IMR-90 (cell line): ENCODE measurements around the gene GPR179. TPM values are rescaled to one million over a fixed set of nuclear protein-coding genes. Genes with fewer than 3 reads are reported as not detected.
A peak's percentile ranks its signal among the peaks of the same experiment; 100 is the strongest.

Source experiments
- ATAC-seq: fragments of 200-7000 bp; cut with Tn5 transposase; 2 replicates; pipeline ENCODE4 v1.9.1; 2020; ENCODE audit warnings: low read depth, mild to moderate bottlenecking, moderate library complexity
- BruUV-seq: library from RNA; stranded (reverse); fragments of 400-500 nt; replicated peaks from 2 replicates; lab custom pipeline; 2021; lab: Mats Ljungman, UMichigan
- CTCF ChIA-PET: fragments of 300-600 bp; formaldehyde crosslinking; extraction: SDS; loops from one replicate; lab custom pipeline; 2021; ENCODE audit warnings: antibody characterized with exemption; lab: Yijun Ruan, JAX
- POLR2A ChIA-PET: fragments of 300-600 bp; sonication (Branson Sonifier 250); formaldehyde crosslinking; loops from one replicate; lab custom pipeline; 2022; ENCODE audit warnings: antibody characterized with exemption; ENCODE audit not compliant: unreplicated experiment; lab: Charles Lee
- DNase-seq: peaks from one replicate; pipeline ENCODE4 v3.0.0; 2013
- H2AFZ ChIP-seq: replicated peaks from 2 replicates; pipeline ENCODE3; 2013; ENCODE audit warnings: low read length, mild to moderate bottlenecking; ENCODE audit not compliant: poor library complexity
- H2AK5ac ChIP-seq: 2 replicates; pipeline ENCODE4 v1.6.1; 2013; ENCODE audit warnings: low read depth, low read length, inconsistent platforms
- H2AK9ac ChIP-seq: replicated peaks from 2 replicates; pipeline ENCODE3; 2013; ENCODE audit warnings: mild to moderate bottlenecking, low read depth, low read length, moderate library complexity; ENCODE audit not compliant: poor library complexity
- H2BK120ac ChIP-seq: 2 replicates; pipeline ENCODE4 v1.6.1; 2013; ENCODE audit warnings: low read depth, low read length, inconsistent platforms
- H2BK15ac ChIP-seq: 3 replicates; pipeline ENCODE4 v1.6.1; 2013; ENCODE audit warnings: low read depth, low read length, inconsistent platforms
- H2BK20ac ChIP-seq: 2 replicates; pipeline ENCODE4 v1.6.1; 2013; ENCODE audit warnings: low read depth, mild to moderate bottlenecking, inconsistent platforms, low read length, moderate library complexity
- H2BK5ac ChIP-seq: 2 replicates; pipeline ENCODE4 v1.6.1; 2013; ENCODE audit warnings: mild to moderate bottlenecking, low read depth, low read length, inconsistent platforms; ENCODE audit not compliant: poor library complexity, severe bottlenecking
- H3K14ac ChIP-seq: replicated peaks from 2 replicates; pipeline ENCODE4 v1.6.1; 2013; ENCODE audit warnings: low read depth, low read length, inconsistent platforms
- H3K18ac ChIP-seq: 2 replicates; pipeline ENCODE4 v1.6.1; 2013; ENCODE audit warnings: low read depth, low read length, control low read depth
- H3K23ac ChIP-seq: 2 replicates; pipeline ENCODE4 v1.6.1; 2013; ENCODE audit warnings: low read depth, low read length, inconsistent platforms
- H3K27ac ChIP-seq: 2 replicates; pipeline ENCODE4 v1.5.1; 2013; ENCODE audit warnings: mild to moderate bottlenecking, control low read depth, low read length; ENCODE audit not compliant: insufficient read depth
- H3K27me3 ChIP-seq: 2 replicates; pipeline ENCODE4 v1.6.1; 2013; ENCODE audit warnings: low read length; ENCODE audit not compliant: control insufficient read depth, insufficient read depth
- H3K36me3 ChIP-seq: 2 replicates; pipeline ENCODE4 v1.6.1; 2013; ENCODE audit warnings: low read length, mixed read lengths; ENCODE audit not compliant: control insufficient read depth, insufficient read depth
- H3K4ac ChIP-seq: 2 replicates; pipeline ENCODE4 v1.6.1; 2013; ENCODE audit warnings: low read depth, low read length, inconsistent platforms
- H3K4me1 ChIP-seq: 2 replicates; pipeline ENCODE4 v1.6.1; 2013; ENCODE audit warnings: low read length, mixed read lengths; ENCODE audit not compliant: control insufficient read depth, insufficient read depth
- H3K4me2 ChIP-seq: 2 replicates; pipeline ENCODE4 v1.6.1; 2013; ENCODE audit warnings: low read depth, mild to moderate bottlenecking, control low read depth, low read length, moderate library complexity
- H3K4me3 ChIP-seq: 2 replicates; pipeline ENCODE4 v1.5.1; 2013; ENCODE audit warnings: low read depth, mild to moderate bottlenecking, control low read depth, low read length, moderate library complexity; ENCODE audit not compliant: insufficient read depth
- H3K56ac ChIP-seq: 2 replicates; pipeline ENCODE4 v1.6.1; 2013; ENCODE audit warnings: low read length, inconsistent platforms; ENCODE audit not compliant: insufficient read depth; ENCODE audit errors: extremely low read depth
- H3K79me1 ChIP-seq, 2 experiments: 2 replicates each; pipeline ENCODE4 v1.6.1; 2013; ENCODE audit warnings: low read length in 2 of 2, inconsistent platforms in 1 of 2, low read depth in 1 of 2
- H3K9ac ChIP-seq: 2 replicates; pipeline ENCODE4 v1.6.1; 2013; ENCODE audit warnings: low read depth, low read length, control low read depth
- H3K9me1 ChIP-seq: 2 replicates; pipeline ENCODE4 v1.6.1; 2013; ENCODE audit warnings: low read length, inconsistent platforms; ENCODE audit not compliant: insufficient read depth
- H3K9me3 ChIP-seq: 2 replicates; pipeline ENCODE4 v1.6.1; 2013; ENCODE audit warnings: low read length; ENCODE audit not compliant: control insufficient read depth, insufficient read depth
- H4K20me1 ChIP-seq: 2 replicates; pipeline ENCODE4 v1.6.1; 2013; ENCODE audit warnings: low read length, inconsistent platforms; ENCODE audit not compliant: insufficient read depth
- H4K5ac ChIP-seq: 2 replicates; pipeline ENCODE4 v1.6.1; 2013; ENCODE audit warnings: mild to moderate bottlenecking, low read depth, low read length, control low read depth
- H4K8ac ChIP-seq, 2 experiments: 2 replicates each; pipeline ENCODE4 v1.6.1; 2013; ENCODE audit warnings: low read depth in 2 of 2, low read length in 2 of 2, control low read depth in 1 of 2, inconsistent platforms in 1 of 2
- H4K91ac ChIP-seq: 2 replicates; pipeline ENCODE4 v1.6.1; 2013; ENCODE audit warnings: low read depth, low read length, inconsistent platforms; ENCODE audit not compliant: insufficient read depth
- BHLHE40 ChIP-seq: fragments of 150-350 bp; IDR thresholded peaks from 2 replicates; pipeline ENCODE4 v1.6.1; 2016; ENCODE audit warnings: mild to moderate bottlenecking, low read depth, low read length
- ELK1 ChIP-seq: fragments of 150-350 bp; IDR thresholded peaks from 2 replicates; pipeline ENCODE4 v1.6.1; 2016; ENCODE audit warnings: low read depth, mild to moderate bottlenecking, low read length, moderate library complexity, borderline replicate concordance
- MAZ ChIP-seq: IDR thresholded peaks from 2 replicates; pipeline ENCODE4 v1.6.1; 2012; ENCODE audit warnings: low read depth, mild to moderate bottlenecking, low read length, improper control_type of control experiment, moderate library complexity, borderline replicate concordance
- MXI1 ChIP-seq: IDR thresholded peaks from 2 replicates; pipeline ENCODE4 v1.6.1; 2012; ENCODE audit warnings: low read depth, mild to moderate bottlenecking, low read length, moderate library complexity, borderline replicate concordance
- WGBS, 2 experiments: methylation state at CpG; one replicate each; pipeline versions ENCODE4 v1.1.5 to v1.1.7; 2013; ENCODE audit warnings: missing lambda C conversion rate in 2 of 2; ENCODE audit not compliant: insufficient read length in 1 of 2; ENCODE audit errors: extremely low coverage in 2 of 2; 5-methylcytosine and 5-hydroxymethylcytosine counted together
- dilution Hi-C: fragments of 300-500 bp; cut with HindIII; formaldehyde crosslinking; loops from one replicate; pipeline ENCODE4 v1.14.3; 2018; ENCODE audit warnings: low sequenced_read_pairs; ENCODE audit not compliant: unreplicated experiment
- in situ Hi-C: fragments of 300-500 bp; cut with MboI; formaldehyde crosslinking; loops from 3 replicates; pipeline ENCODE4 v1.14.3; 2019; ENCODE audit warnings: low sequenced_read_pairs, inconsistent platforms, mixed read lengths
- intact Hi-C: fragments of 100-400 bp; cut with micrococcal nuclease; formaldehyde crosslinking; loops from 2 replicates; pipeline ENCODE4 v1.10.0; 2022
- polyA plus RNA-seq, 3 experiments: library from polyadenylated mRNA; depleted of rRNA; stranded (reverse); fragments of >200 nt; gene quantifications; 2 replicates each; pipeline ENCODE4 v1.2.3, GENCODE V29; 2012; ENCODE audit warnings: low replicate concordance in 1 of 3
- total RNA-seq: library from RNA; depleted of rRNA; stranded (reverse); fragments of >200 nt; gene quantifications from 2 replicates; pipeline ENCODE4 v1.2.3, GENCODE V29; 2012

The GPR179 gene
- total and polyA plus RNA-seq, 2 of the 4 experiments (the other 2 are of a cell fraction) = not detected

DNA sequence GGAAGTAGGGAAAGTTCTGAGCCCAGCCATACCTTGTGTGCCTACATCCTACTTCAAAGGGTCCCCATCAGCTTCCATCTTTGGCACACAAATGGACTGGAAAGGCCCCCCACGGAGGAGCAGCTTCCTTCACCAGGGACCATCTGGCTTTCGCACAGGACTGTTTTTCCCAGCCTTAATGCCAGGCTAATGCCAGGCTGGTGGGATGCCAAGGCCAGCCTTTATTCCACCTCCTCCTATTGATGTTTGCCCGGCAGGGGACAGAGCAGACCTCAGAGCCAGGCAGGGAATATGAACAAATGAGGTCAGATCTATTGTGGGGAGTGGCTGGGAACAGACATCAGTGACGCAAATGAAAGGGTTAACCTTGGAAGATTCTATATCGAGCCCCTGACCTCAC is 5.7 kb downstream of the GPR179 start:
- Histone ChIP-seq H3K27me3 (peaks cover 66% of the 10 kb centered on the region), H2AK9ac (peak overlapping the region; percentile 72), H3K4me2 (no peak overlapping the region), H3K9me1 (0 out of 2 replicates have a peak, but pooled peaks cover 2% of the 10 kb centered on the region), H3K4me3 (no peak overlapping the region), H4K20me1 (no peaks in the 10 kb centered on the region; the same call in 1 of the 2 replicates), H3K14ac (no peak overlapping the region), H4K8ac (no peak overlapping the region), H3K18ac (no peak overlapping the region), H2AFZ (no peak overlapping the region), H4K5ac (no peak overlapping the region), H3K27ac (no peak overlapping the region), H4K91ac (no peak overlapping the region), H2BK5ac (no peak overlapping the region), H3K4me1 (no peaks in the 10 kb centered on the region), H3K56ac (no peak overlapping the region), H3K4ac (no peak overlapping the region), H3K79me1 (no peaks in the 10 kb centered on the region), H3K23ac (no peak overlapping the region), H3K36me3 (no peaks in the 10 kb centered on the region), H2BK120ac (no peak overlapping the region), H2AK5ac (no peak overlapping the region), H3K9me3 (no peaks in the 10 kb centered on the region), H2BK20ac (no peak overlapping the region), H3K9ac (no peak overlapping the region), H2BK15ac (no peak overlapping the region)
- TF ChIP-seq MXI1 (no peak), BHLHE40 (no peak), MAZ (no peak), ELK1 (no peak)
- in situ Hi-C loops (no loop called here), dilution Hi-C loops (no loop called here), intact Hi-C loops (no loop called here)
- ChIA-PET POLR2A (no interaction called here), CTCF (no interaction called here)
- ATAC-seq = no peak
- DNase-seq = no peak
- no TSS peak for BruUV-seq
- no CpG with 5 or more reads among the region's 5 CpGs for WGBS, 2 experiments
